ENCODE results near the gene DDIT3. TPM values are rescaled to one million over a fixed set of nuclear protein-coding genes. Genes with fewer than 3 reads are reported as not detected.

DDIT3 gene
- total and polyA plus RNA-seq, 2 of the 13 experiments (the other 11 are each of a cell fraction or from before 2014, with no cell fraction given), result 27.5 to 48.7 TPM

DNA sequence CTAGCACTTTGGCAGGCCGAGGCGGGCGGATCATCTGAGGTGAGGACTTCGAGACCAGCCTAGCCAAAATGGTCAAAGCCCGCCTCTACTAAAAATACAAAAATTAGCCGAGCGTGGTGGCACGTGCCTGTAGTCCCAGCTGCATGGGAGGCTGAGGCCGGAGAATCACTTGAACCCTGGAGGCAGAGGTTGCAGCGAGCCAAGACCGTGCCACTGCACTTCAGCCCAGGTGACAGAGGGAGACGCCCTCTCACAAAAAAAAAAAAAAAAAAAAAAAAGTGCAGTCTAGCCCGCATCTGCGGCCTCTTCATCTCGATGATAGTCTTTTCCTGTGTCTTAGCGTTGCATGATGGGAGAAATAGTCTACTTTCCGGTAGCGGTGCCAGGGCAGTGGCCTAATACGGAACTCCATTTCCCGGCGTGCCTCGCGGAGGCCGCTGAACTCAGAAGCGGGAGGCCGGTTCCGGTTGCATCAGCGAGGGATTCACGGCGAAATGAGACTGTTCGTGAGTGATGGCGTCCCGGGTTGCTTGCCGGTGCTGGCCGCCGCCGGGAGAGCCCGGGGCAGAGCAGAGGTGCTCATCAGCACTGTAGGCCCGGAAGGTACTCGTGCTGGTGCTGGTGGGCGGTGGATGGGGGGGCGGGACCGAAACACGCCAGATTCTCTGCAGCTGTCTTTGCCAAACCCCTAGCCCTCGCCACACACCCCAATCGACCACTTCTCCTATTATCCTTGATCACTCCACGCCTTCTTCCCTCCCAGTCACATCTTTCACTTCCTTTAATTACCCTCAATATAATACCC lies 32.5 kb downstream of the DDIT3 start, which contains the start of gene MARS1 (continued):
- TF ChIP-seq, protein P1, sequence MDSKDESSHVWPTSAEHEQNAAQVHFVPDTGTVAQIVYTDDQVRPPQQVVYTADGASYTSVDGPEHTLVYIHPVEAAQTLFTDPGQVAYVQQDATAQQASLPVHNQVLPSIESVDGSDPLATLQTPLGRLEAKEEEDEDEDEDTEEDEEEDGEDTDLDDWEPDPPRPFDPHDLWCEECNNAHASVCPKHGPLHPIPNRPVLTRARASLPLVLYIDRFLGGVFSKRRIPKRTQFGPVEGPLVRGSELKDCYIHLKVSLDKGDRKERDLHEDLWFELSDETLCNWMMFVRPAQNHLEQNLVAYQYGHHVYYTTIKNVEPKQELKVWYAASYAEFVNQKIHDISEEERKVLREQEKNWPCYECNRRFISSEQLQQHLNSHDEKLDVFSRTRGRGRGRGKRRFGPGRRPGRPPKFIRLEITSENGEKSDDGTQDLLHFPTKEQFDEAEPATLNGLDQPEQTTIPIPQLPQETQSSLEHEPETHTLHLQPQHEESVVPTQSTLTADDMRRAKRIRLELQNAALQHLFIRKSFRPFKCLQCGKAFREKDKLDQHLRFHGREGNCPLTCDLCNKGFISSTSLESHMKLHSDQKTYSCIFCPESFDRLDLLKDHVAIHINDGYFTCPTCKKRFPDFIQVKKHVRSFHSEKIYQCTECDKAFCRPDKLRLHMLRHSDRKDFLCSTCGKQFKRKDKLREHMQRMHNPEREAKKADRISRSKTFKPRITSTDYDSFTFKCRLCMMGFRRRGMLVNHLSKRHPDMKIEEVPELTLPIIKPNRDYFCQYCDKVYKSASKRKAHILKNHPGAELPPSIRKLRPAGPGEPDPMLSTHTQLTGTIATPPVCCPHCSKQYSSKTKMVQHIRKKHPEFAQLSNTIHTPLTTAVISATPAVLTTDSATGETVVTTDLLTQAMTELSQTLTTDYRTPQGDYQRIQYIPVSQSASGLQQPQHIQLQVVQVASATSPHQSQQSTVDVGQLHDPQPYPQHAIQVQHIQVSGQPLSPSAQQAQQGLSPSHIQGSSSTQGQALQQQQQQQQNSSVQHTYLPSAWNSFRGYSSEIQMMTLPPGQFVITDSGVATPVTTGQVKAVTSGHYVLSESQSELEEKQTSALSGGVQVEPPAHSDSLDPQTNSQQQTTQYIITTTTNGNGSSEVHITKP (CRISPR knock-in tag; IDR thresholded peaks at IDR 0.05; ENCODE audit: low read depth), result peak; percentile 46; the same call in 1 of the 2 replicates
- TF ChIP-seq ZNF264 (CRISPR knock-in tag; IDR thresholded peaks at IDR 0.05) (no peak), CBX5 (CRISPR knock-in tag; IDR thresholded peaks at IDR 0.05; ENCODE audit: borderline replicate concordance) (peak; percentile 26; the same call in 1 of the 2 replicates), POGZ (CRISPR knock-in tag; IDR thresholded peaks at IDR 0.05) (peak; percentile 76), BHLHE40 (IDR thresholded peaks at IDR 0.05; ENCODE audit: low read length) (peak; percentile 7; the same call in 1 of the 2 replicates), MED13 (CRISPR knock-in tag; IDR thresholded peaks at IDR 0.05) (no peak), ZNF354B (CRISPR knock-in tag; IDR thresholded peaks at IDR 0.05) (no peak), ZNF567 (CRISPR knock-in tag; IDR thresholded peaks at IDR 0.05; ENCODE audit: borderline replicate concordance) (no peak), RFX5 (IDR thresholded peaks at IDR 0.05; ENCODE audit: low read depth, low read length) (no peak), ZFY (CRISPR knock-in tag; IDR thresholded peaks at IDR 0.05) (peak; percentile 76), ZNF607 (CRISPR knock-in tag; IDR thresholded peaks at IDR 0.05; ENCODE audit: borderline replicate concordance) (0 out of 2 replicates have a peak, but pooled peaks have one; percentile 19), ZNF619 (CRISPR knock-in tag; IDR thresholded peaks at IDR 0.05) (no peak), IRF2 (CRISPR knock-in tag; IDR thresholded peaks at IDR 0.05) (peak; percentile 81), NFIB (CRISPR knock-in tag; IDR thresholded peaks at IDR 0.05; ENCODE audit: borderline replicate concordance) (no peak), SUZ12 (IDR thresholded peaks at IDR 0.05; ENCODE audit: low read depth, low read length) (peak; percentile 80), NCOA1 (CRISPR knock-in tag; IDR thresholded peaks at IDR 0.05) (no peak), TMF1 (CRISPR knock-in tag; IDR thresholded peaks at IDR 0.05; ENCODE audit: low read depth) (no peak), KDM5B (CRISPR knock-in tag; IDR thresholded peaks at IDR 0.05; ENCODE audit: borderline replicate concordance) (peak; percentile 41; the same call in 1 of the 2 replicates), ZNF136 (CRISPR knock-in tag; IDR thresholded peaks at IDR 0.05; ENCODE audit: low read depth) (peak; percentile 82; the same call in 1 of the 2 replicates)
- TF ChIP-seq, protein P2, sequence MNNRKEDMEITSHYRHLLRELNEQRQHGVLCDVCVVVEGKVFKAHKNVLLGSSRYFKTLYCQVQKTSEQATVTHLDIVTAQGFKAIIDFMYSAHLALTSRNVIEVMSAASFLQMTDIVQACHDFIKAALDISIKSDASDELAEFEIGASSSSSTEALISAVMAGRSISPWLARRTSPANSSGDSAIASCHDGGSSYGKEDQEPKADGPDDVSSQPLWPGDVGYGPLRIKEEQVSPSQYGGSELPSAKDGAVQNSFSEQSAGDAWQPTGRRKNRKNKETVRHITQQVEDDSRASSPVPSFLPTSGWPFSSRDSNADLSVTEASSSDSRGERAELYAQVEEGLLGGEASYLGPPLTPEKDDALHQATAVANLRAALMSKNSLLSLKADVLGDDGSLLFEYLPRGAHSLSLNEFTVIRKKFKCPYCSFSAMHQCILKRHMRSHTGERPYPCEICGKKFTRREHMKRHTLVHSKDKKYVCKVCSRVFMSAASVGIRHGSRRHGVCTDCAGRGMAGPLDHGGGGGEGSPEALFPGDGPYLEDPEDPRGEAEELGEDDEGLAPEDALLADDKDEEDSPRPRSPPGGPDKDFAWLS (CRISPR knock-in tag; IDR thresholded peaks at IDR 0.05; ENCODE audit: borderline replicate concordance), result no peak
- TF ChIP-seq, protein P3, sequence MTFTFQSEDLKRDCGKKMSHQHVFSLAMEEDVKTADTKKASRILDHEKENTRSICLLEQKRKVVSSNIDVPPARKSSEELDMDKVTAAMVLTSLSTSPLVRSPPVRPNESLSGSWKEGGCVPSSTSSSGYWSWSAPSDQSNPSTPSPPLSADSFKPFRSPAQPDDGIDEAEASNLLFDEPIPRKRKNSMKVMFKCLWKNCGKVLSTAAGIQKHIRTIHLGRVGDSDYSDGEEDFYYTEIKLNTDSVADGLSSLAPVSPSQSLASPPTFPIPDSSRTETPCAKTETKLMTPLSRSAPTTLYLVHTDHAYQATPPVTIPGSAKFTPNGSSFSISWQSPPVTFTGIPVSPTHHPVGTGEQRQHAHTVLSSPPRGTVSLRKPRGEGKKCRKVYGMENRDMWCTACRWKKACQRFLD (CRISPR knock-in tag; IDR thresholded peaks at IDR 0.05; ENCODE audit: borderline replicate concordance), result no peak
- TF ChIP-seq, protein P4, sequence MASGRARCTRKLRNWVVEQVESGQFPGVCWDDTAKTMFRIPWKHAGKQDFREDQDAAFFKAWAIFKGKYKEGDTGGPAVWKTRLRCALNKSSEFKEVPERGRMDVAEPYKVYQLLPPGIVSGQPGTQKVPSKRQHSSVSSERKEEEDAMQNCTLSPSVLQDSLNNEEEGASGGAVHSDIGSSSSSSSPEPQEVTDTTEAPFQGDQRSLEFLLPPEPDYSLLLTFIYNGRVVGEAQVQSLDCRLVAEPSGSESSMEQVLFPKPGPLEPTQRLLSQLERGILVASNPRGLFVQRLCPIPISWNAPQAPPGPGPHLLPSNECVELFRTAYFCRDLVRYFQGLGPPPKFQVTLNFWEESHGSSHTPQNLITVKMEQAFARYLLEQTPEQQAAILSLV (CRISPR knock-in tag; IDR thresholded peaks at IDR 0.05; ENCODE audit: borderline replicate concordance), result 0 out of 2 replicates have a peak, but pooled peaks have one; percentile 11

Measured in HepG2 (cell line).